GM21529 (cell line): ENCODE results near the gene VPS33B.

ENCODE experiments used
- ATAC-seq: cut with Tn5 transposase; IDR thresholded peaks from one replicate; pipeline ENCODE4 v1.9.1; 2021; ENCODE audit not compliant: unreplicated experiment

Gene VPS33B

GRCh38 chr15:90952901-90953677, 69.3 kb downstream of the VPS33B start:
- ATAC-seq: no peak

DNA sequence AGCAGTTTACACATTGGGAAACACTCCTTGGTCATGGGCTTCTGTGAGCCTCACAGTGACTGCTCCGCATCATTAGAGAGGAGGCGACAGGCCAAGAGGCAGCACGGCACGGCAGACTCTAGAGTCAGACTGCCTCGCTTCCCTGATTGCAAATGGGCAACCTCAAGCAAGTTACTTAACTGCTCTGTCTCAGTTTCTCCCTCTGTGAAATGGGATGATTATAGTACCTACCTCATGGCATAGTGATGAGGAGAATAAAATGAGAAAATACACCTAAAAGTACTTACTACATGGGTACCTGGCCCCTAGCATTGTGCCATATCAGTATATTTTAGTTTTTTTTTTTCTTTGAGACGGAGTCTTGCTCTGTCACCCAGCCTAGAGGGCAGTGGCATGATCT, 71.7 kb downstream of the VPS33B start:
- ATAC-seq: no peak

DNA sequence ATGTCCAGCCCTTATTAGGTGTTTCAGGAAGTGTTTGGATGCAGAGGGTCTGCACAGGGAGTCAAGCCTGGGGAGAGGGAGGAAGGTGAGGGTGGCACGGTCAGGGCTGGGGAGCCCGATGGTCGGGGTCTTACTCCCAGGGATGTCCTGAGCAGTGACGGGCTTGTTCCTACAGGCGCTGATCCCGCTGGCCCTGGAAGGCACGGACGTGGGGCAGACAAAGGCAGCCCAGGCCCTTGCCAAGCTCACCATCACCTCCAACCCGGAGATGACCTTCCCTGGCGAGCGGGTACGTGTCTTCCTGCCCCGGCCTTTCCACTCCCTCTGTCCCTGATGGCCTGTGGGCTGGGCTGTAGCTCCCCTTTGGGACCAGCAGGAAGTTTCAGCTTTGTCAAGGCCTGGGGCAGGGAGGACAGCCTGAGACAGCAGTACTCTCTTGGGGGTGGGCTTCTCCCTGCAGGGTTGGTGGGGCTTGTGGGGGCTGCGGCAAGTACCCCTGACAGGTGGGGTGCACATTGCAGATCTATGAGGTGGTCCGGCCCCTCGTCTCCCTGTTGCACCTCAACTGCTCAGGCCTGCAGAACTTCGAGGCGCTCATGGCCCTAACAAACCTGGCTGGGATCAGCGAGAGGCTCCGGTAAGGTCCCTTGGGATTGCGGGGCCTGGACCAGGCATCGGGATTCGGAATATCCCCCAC, 72.3 kb downstream of the VPS33B start:
- ATAC-seq: no peak
